NCI-H510A treated with DMSO at 0.1 percent for 48 hours (cell line): ENCODE measurements around the gene IFIH1.
A peak's percentile ranks its signal among the peaks of the same experiment; 100 is the strongest.

Experiments
- DNase-seq: peaks from one replicate; lab custom pipeline; 2025; lab: John Stamatoyannopoulos, UW

The IFIH1 gene

GRCh38 chr2:162308747-162309503 is 9.6 kb downstream of the IFIH1 start:
- DNase-seq = no peak

DNA sequence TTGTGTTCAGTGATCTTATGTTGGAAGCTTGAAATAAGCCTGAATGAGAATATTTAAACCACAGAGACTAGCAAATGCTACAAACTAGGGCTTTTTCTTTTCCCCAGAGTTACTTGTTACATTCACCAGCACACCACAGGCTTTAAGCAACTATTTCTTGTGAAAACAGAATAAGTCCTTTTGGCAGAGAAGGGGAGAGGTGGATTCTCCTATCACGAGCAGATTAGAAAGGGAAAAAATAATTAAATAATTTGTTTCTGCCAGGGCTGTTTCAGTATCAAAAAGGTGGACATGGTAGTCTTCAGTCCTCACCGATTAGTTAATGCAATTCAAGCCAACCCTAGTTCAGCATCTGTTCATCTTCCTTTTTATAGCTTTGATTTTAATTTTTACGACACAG is 12.6 kb downstream of the IFIH1 start:
- DNase-seq = no peak

- no peak for DNase-seq
Observed at GRCh38 chr2:162301877-162302276, 16.6 kb downstream of the IFIH1 start.

DNA sequence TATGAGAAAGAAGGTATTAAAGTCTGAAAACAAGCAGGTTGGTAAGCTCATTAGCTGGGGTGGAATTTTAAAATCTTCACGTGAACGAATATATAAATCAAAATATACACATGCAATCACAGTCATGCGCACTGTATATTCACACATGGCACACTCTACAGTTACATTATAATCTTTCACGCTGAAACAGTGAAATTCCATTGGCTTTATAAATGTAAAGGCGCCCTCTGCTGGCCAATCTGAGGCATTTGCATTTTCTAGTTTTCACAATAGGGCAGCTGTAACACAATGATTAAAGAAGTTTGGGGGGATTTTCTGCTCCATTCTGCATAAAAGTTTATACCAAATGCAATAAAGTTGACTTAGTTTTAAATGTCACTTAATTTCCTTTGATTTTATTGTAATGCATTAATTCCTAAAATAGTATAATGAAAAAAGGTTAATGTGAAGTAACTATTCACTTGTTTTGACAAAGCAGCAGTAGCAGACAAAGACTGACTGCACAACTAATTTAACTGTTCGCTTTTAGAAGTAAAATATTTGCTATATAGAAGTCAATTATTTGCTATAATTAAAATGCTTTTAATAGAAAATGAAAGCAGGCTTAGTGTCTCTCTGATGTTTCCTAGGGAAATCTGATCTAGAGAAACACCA is 17.2 kb downstream of the IFIH1 start:
- peak; percentile 48 for DNase-seq

DNA sequence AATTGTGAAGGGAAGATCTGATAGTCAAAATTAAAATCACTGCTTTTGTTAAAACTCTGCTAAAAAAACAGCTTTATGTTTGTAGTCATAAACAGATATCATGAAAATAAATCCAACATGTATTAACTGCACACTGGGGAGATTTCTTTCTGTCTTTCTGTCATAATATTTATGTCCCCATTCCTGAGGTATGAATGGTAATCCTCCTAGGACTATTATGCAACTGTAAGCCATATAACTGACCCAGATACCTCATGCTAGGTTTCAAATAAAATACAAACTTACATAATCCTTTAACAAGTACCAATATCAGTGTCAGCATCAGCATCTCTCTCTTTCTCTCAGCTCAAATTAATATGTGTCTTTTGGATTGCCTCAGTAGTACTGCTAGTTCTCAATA is 18.2 kb downstream of the IFIH1 start:
- no peak for DNase-seq

DNA sequence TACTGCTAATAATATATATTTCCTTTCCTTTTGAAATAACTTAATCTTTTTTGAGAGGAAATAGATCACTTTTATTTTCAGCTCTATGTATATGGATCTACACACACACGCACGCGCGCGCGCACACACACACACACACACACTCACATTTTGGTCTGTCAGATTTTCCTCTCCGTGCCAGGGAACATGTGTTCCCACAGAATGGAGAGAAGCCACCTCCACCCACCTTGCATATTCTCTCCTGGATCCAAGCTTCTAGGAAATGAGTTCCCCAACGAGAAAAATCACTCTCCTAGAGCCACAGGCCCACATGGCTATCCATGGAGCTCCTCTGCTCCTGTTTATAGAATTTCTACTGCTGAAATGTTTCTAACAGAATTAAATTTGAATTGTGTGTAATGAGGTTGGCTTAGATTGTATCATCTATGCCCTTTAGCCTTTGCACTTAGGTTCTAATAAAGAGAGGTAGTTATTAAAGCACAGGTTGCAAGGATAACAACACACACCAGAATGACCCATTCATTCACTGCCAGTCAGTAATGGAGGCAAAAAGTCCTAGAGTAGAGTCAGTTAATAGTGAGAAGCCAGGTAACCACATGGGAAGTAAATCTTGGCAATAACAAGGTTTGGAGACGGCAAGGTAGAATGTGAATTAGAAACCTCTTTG is 19.7 kb downstream of the IFIH1 start:
- no peak for DNase-seq

GRCh38 chr2:162297925-162298552 is 20.4 kb downstream of the IFIH1 start:
- DNase-seq = peak; percentile 56

DNA sequence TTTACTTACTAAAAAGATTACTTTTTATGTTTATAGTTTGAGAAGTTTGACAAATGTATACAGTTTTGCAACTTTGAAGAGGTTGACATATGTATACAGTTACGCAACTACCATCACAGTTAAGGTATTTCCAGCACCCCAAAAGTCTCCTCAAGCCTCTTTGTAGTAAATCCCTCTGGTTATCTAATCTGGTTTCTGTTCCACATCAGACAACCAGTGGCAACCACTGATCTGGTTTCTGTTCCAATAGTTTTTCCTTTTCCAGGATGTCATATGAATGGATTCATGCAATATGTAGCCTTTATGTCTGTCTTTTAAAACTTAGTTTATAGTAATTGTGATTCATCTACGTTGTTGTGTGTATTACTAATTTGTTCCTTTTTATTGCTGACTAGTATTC is 23.5 kb downstream of the IFIH1 start:
- DNase-seq = no peak

GRCh38 chr2:162293122-162293786 is 25.2 kb downstream of the IFIH1 start:
- no peak for DNase-seq

- DNase-seq = no peak
Observed at GRCh38 chr2:162291748-162292147, 26.7 kb downstream of the IFIH1 start.

DNA sequence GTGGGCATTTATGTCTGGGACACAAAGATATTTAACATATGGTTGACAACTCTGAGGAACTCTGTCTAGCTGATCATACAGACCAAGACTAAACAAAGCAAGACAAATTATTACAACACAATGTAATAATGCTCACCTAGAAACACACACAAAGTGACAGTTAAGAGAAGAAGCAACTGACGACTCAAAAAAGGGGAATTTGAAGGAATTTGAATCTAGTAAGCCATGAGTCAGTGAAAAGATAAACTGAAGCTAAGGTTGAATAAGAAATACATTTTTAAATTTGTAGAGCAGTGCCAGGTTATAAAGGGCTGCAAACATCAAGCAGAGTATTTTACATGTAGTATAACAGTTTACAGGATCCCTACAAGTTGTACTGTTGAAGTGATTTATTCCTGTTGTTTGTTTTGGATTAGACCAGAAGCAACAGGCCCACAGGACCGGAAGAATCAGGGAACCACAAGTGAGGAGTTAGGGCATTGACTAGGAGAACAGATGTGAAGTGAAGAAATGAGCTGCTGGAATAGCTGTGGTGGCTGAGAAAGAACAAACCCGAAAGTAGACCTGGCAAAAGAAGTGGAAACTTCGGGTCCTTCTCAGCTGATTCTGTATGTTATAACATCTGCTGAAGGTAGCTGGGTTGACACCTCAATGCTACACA is 35.6 kb downstream of the IFIH1 start:
- no peak for DNase-seq

DNA sequence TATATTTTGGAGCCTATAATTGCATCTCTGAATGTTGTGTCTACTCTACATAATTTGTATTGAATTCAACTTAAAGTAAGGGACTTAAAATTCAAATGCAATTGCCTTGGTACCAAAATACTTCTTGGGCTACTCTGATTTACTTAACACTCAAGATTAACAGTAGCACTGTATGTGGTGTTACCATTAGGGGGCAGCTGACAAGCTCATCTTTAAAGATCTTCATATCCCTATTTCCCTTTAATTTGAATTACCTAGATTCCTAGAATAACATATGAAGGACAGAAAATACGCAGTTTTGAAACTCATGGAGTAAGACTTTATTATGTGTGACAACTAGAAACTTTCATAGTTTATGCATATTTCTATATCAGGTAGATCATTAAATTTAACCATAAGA is 37.8 kb downstream of the IFIH1 start:
- no peak for DNase-seq

- no peak for DNase-seq
Observed at GRCh38 chr2:162277381-162277780, 41.1 kb downstream of the IFIH1 start.

DNA sequence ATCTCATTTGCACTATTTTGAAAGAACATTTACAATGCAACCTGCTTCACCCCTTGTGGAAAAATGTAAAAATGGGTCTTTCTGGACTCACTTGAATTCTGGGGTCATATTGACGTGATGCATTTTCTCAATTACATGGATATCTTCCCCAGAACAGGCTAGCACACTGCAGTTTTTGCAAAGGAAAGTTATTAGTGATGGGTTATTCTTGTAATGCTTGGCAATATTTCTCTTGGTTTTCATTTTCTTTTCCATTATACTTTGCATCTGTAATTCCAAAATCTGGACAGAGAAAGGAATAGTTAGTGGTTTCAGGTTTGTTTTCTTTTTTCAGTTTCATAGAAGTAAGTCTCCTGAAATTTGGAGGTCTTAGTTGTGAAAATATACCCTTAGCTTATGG is 50.5 kb downstream of the IFIH1 start:
- no peak for DNase-seq

DNA sequence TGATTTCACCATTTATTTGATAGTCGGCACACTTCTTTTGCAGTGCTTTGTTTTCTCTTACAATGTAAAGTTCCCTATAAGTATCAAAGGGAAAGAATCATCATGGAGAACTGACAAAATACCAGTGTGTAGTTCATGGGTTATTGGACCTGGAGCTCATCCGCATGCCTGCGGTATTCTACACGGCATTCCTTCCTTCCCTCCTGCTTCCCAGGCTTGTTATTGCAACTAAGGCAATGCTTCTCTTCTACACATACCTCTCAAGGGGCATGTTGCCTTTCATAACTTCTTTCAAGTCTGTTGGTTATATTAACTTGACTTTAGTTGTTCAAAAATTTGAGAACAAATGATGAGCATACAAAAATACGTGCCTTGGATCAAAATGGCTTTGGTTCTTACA is 51.0 kb downstream of the IFIH1 start:
- no peak for DNase-seq

DNA sequence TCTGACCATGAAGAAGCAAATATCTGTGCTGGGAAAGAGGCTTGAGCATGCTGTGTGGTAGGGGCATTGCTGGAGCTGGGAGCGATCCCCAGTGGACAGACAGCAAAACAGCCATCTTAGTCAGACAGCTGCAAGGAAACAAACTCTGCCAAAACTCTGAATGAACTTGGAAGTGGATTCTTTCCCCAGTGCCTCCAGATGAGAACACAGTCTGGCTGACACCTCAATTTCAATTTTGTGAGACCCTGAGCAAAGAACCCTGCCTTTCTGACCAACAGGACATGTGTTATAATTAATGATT is 52.1 kb downstream of the IFIH1 start:
- DNase-seq = no peak

DNA sequence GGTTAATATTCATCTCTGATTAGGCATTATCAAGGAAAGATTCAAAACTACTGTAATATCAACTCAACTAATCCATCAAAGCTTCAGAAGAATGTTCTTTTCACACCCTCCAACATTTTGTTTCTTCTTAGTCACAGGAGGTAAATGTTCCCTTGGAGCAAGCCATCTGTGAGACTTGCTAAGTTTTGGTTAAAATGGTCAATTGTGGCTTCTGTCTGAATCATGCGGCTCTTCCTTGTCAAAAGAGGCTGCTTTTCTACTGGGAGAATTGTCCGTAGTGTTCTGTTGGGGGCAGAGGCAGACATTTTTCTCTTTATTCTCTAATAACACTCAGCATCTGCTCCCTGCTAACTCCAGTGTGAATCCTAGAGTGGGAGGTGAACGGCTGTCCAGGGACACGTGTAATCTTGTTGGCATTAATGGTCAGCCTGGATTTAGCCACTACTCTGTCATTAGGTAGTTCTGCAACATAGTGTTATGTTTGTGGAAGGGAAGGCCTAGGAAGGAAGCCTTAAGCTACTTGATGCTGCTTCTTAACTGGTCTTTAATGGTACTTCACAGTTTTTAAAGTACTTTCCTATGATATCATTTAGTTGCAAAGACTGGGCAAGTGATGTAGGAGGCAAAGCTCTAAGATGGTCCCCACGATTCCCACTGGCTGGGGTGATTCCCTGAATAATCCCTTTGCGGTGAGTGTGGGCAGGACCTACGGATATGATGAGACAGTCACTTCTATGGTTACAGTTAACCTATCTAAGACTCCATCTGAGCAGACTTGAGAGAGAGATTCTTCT is 52.6 kb downstream of the IFIH1 start:
- no peak for DNase-seq

GRCh38 chr2:162261032-162261945 is 57.2 kb downstream of the IFIH1 start:
- DNase-seq = no peak

DNA sequence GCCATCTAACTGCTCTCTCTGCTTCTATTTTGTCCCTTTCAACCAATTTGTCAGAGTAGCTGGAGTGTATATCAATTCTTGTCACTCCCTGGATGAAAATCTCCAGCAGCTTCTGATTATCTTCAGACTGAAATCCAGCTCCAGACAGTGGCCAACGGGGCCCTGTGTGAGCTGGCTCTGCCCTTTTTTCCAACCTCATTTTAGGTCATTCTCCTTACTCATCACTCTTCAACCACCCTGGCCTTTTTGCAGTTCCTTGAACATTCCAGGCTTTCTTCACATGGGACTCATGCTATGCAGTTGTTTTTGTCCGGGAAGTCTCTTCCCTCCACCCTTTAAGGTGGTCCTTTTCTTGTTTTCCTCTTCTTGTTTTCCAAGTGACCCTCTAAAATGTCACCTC is 59.8 kb downstream of the IFIH1 start:
- DNase-seq = no peak

- DNase-seq = no peak
Observed at GRCh38 chr2:162258169-162258568, 60.3 kb downstream of the IFIH1 start.
